HUES48 (cell line): Measurements from ENCODE around the gene PLGRKT.
"Not testable (repeated sequence)": the region's sequence is repeated elsewhere in the genome, so short reads cannot be mapped to it uniquely, and the experiment has no call there.

Experiments
- H3K27ac ChIP-seq: one replicate; pipeline ENCODE4 v1.7.0; 2013; ENCODE audit warnings: low read depth, low read length, inconsistent platforms
- H3K27me3 ChIP-seq: 2 replicates; pipeline ENCODE4 v1.6.1; 2013; ENCODE audit warnings: mild to moderate bottlenecking, low read length; ENCODE audit not compliant: control insufficient read depth, insufficient read depth
- H3K36me3 ChIP-seq: 2 replicates; pipeline ENCODE4 v1.6.1; 2013; ENCODE audit warnings: low read length; ENCODE audit not compliant: control insufficient read depth, insufficient read depth
- H3K4me1 ChIP-seq: 2 replicates; pipeline ENCODE4 v1.6.1; 2013; ENCODE audit warnings: mild to moderate bottlenecking, low read length; ENCODE audit not compliant: control insufficient read depth, insufficient read depth
- H3K4me3 ChIP-seq: 2 replicates; pipeline ENCODE4 v1.5.1; 2013; ENCODE audit warnings: mild to moderate bottlenecking, low read depth, low read length
- H3K9ac ChIP-seq: 2 replicates; pipeline ENCODE4 v1.6.1; 2013; ENCODE audit warnings: mild to moderate bottlenecking, low read depth, low read length, moderate library complexity
- H3K9me3 ChIP-seq: 2 replicates; pipeline ENCODE4 v1.6.1; 2013; ENCODE audit warnings: low read length; ENCODE audit not compliant: control insufficient read depth, insufficient read depth

PLGRKT gene

GRCh38 chr9:5470816-5471215 is 33.1 kb upstream of the PLGRKT start:
- Histone ChIP-seq H3K9ac (no peak overlapping the region), H3K4me1 (no peaks in the 10 kb centered on the region), H3K27ac (no peak overlapping the region), H3K27me3 (no peaks in the 10 kb centered on the region), H3K9me3 (no peaks in the 10 kb centered on the region), H3K4me3 (no peak overlapping the region), H3K36me3 (no peaks in the 10 kb centered on the region)

GRCh38 chr9:5470122-5470521 is 32.4 kb upstream of the PLGRKT start:
- H3K4me3 ChIP-seq, result no peak overlapping the region
- H3K36me3 ChIP-seq, result no peaks in the 10 kb centered on the region
- H3K27me3 ChIP-seq, result no peaks in the 10 kb centered on the region
- no peaks in the 10 kb centered on the region for H3K4me1 ChIP-seq
- no peak overlapping the region for H3K9ac ChIP-seq
- no peaks in the 10 kb centered on the region for H3K9me3 ChIP-seq
- no peak overlapping the region for H3K27ac ChIP-seq

DNA sequence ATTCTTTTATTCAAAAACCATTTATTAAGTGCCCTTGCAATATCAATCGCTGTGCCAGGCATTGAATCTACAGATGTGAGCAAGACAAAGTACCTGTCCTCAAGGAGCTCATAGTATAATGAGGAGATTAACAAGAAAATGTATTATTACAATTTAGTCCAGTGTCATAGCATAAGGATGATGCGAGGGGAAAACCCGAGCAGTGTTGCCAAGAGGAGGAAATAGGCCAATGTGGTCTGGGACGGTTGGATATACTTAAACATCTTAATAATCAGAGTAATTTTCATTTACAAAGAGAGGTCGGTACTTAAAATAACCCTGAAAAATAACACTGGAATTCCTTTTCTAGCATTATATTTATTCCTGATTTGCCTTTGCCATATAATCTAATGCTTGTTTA is 31.1 kb upstream of the PLGRKT start:
- Histone ChIP-seq H3K36me3 (no peaks in the 10 kb centered on the region), H3K27ac (no peak overlapping the region), H3K27me3 (no peaks in the 10 kb centered on the region), H3K9ac (no peak overlapping the region), H3K4me3 (no peak overlapping the region), H3K4me1 (no peaks in the 10 kb centered on the region), H3K9me3 (no peaks in the 10 kb centered on the region)

DNA sequence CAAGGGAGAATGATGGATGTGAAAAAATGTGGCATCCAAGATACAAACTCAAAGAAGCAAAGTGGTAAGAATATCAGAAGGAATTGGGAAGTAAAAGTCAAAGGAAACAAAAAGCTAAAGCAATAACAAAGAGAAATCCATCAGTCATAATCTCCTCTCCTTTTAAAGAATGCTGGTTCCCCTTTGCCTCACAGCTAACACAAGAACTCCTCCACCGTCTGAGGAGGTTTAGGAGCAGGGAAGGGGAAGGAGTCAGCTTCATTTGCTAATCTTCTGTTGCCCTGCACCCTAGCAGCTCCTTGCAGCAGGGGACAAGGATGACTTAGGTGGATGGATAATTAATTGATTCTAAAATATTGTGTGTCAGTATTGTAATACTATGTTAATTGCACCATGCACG is 29.0 kb upstream of the PLGRKT start:
- Histone ChIP-seq H3K27ac (no peak overlapping the region), H3K4me3 (no peak overlapping the region), H3K9ac (no peak overlapping the region), H3K9me3 (no peaks in the 10 kb centered on the region), H3K36me3 (no peaks in the 10 kb centered on the region), H3K4me1 (no peaks in the 10 kb centered on the region), H3K27me3 (no peaks in the 10 kb centered on the region)

GRCh38 chr9:5466005-5466404 is 28.3 kb upstream of the PLGRKT start:
- no peaks in the 10 kb centered on the region for H3K27me3 ChIP-seq
- H3K27ac ChIP-seq, result no peak overlapping the region
- H3K9ac ChIP-seq, result no peak overlapping the region
- H3K4me3 ChIP-seq, result no peak overlapping the region
- H3K4me1 ChIP-seq, result no peaks in the 10 kb centered on the region
- H3K9me3 ChIP-seq, result no peaks in the 10 kb centered on the region
- H3K36me3 ChIP-seq, result no peaks in the 10 kb centered on the region

GRCh38 chr9:5464831-5465330 is 27.2 kb upstream of the PLGRKT start:
- H3K9me3 ChIP-seq, result not testable (repeated sequence)

DNA sequence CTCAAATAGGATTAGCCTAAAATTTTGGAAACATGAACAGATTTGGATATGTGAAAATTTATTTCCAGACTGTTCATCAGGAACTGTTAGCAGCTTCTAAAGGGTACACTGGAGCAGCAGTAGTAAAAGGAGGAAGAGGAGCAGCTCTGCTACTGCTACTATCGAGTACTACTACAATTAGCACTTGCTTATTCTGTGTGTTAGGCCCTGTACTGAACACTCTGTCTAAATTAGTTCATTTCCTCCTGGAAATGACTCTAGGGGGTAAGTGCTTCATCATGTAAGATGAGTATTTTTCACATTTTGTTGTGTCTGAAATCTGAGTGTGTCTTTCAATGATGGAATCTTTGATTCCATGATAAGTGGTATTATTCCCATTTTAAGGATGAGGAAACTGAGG is 22.4 kb upstream of the PLGRKT start:
- H3K9ac ChIP-seq, result no peak overlapping the region
- H3K4me3 ChIP-seq, result no peak overlapping the region
- H3K27ac ChIP-seq, result no peak overlapping the region
- peaks cover 8% of the 10 kb centered on the region for H3K4me1 ChIP-seq
- H3K36me3 ChIP-seq, result no peaks in the 10 kb centered on the region
- no peaks in the 10 kb centered on the region for H3K9me3 ChIP-seq
- no peaks in the 10 kb centered on the region for H3K27me3 ChIP-seq

More at GRCh38 chr9:5464831-5465330, 27.2 kb upstream of the PLGRKT start:
- not testable (repeated sequence) for H3K36me3 ChIP-seq, H3K4me3 ChIP-seq, H3K27me3 ChIP-seq, H3K27ac ChIP-seq, H3K4me1 ChIP-seq, H3K9ac ChIP-seq

- Histone ChIP-seq H3K4me3 (no peak overlapping the region), H3K9ac (no peak overlapping the region), H3K4me1 (peaks cover 8% of the 10 kb centered on the region), H3K27me3 (no peaks in the 10 kb centered on the region), H3K9me3 (no peaks in the 10 kb centered on the region), H3K36me3 (no peaks in the 10 kb centered on the region), H3K27ac (no peak overlapping the region)
Observed at GRCh38 chr9:5459289-5459829, 21.6 kb upstream of the PLGRKT start.

DNA sequence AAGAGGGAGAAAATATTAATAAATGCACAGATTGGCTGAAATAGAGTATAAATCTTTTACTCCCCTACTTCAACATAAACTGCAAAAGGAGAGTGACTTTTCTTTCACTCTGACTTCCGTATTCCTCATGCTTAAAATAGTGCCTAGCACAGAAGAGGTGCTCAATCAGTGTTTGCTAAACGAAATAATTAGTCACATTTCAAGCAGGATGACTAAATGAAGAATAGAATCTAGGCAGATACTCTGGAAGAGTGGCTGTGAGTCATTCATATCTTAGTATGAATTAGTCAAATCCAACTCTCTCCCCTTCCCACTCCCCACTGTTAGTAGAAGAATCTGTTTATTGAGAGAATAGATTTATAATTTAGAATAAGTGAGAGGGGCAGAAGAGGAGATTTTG is 17.5 kb upstream of the PLGRKT start:
- peaks cover 8% of the 10 kb centered on the region for H3K4me1 ChIP-seq
- H3K27me3 ChIP-seq, result no peaks in the 10 kb centered on the region
- no peak overlapping the region for H3K9ac ChIP-seq
- no peak overlapping the region for H3K27ac ChIP-seq
- no peaks in the 10 kb centered on the region for H3K9me3 ChIP-seq
- no peaks in the 10 kb centered on the region for H3K36me3 ChIP-seq
- H3K4me3 ChIP-seq, result no peak overlapping the region

GRCh38 chr9:5453673-5454072 is 15.9 kb upstream of the PLGRKT start:
- Histone ChIP-seq H3K27me3 (no peaks in the 10 kb centered on the region; the same call in 1 of the 2 replicates), H3K4me3 (no peak overlapping the region), H3K9ac (no peak overlapping the region), H3K9me3 (no peaks in the 10 kb centered on the region), H3K4me1 (peaks cover 2% of the 10 kb centered on the region; the same call in 1 of the 2 replicates), H3K36me3 (no peaks in the 10 kb centered on the region), H3K27ac (no peak overlapping the region)

GRCh38 chr9:5453004-5453403 is 15.3 kb upstream of the PLGRKT start:
- Histone ChIP-seq H3K36me3 (no peaks in the 10 kb centered on the region), H3K4me3 (no peak overlapping the region), H3K4me1 (no peaks in the 10 kb centered on the region), H3K27me3 (no peaks in the 10 kb centered on the region; the same call in 1 of the 2 replicates), H3K27ac (no peak overlapping the region), H3K9me3 (no peaks in the 10 kb centered on the region), H3K9ac (no peak overlapping the region)

DNA sequence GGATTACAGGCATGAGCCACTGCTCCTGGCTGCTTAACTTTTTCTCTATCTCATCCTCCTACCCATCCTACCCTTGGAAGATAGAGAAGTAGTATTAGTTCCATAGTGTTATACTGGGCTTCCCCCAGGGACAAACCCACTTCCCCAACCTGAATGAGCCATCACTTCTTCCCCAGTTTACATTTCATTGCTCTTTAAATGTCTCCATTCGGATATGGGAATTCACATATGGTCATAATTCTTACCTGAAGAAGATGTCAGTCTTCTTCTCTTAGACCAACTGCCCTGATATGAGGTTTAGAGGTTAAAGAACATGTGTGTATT is 14.5 kb upstream of the PLGRKT start:
- no peaks in the 10 kb centered on the region for H3K36me3 ChIP-seq
- no peak overlapping the region for H3K9ac ChIP-seq

More for the DNA sequence above, 14.5 kb upstream of the PLGRKT start:
- Histone ChIP-seq H3K4me1 (no peaks in the 10 kb centered on the region), H3K9me3 (no peaks in the 10 kb centered on the region), H3K27ac (no peak overlapping the region), H3K4me3 (no peak overlapping the region), H3K27me3 (no peaks in the 10 kb centered on the region; the same call in 1 of the 2 replicates)
